ENCODE measurements around the gene TTPAL.

The TTPAL gene

GRCh38 chr20:44475694-44476560 is at the start of gene TTPAL:
TSS of gene TTPAL (plus strand) at chr20:44475874. CDS start at chr20:44480000, 4,126 bp downstream.
- peak within 1 kb of the TSS; percentile 98 for H3K4me3 Mint-ChIP-seq
- no peaks in the 10 kb centered on the region for H3K9me3 Mint-ChIP-seq
- DNase-seq (ENCODE audit: low spot score in 2 of 2) (peak; percentile 83 to 85), ATAC-seq (ENCODE audit: low read depth) (peak; percentile 95)
- H3K27me3 Mint-ChIP-seq: peaks cover 2% of the 10 kb centered on the region
- peaks cover 21% of the 10 kb centered on the region for H3K4me1 Mint-ChIP-seq
- peaks cover 5% of the 10 kb centered on the region for H3K36me3 Mint-ChIP-seq
- H3K27ac Mint-ChIP-seq: peak within 1 kb of the TSS; percentile 99

- Mint-ChIP-seq H3K9me3 (no peaks in the 10 kb centered on the region), H3K4me3 (no peak overlapping the region), H3K4me1 (no peaks in the 10 kb centered on the region), H3K27me3 (peaks cover 11% of the 10 kb centered on the region), H3K36me3 (no peaks in the 10 kb centered on the region), H3K27ac (no peak overlapping the region)
- ATAC-seq (ENCODE audit: low read depth): no peak
- no peak for DNase-seq (ENCODE audit: low spot score in 2 of 2)
These were observed 49.8 kb upstream of the TTPAL start for GRCh38 chr20:44425923-44426322.

DNA sequence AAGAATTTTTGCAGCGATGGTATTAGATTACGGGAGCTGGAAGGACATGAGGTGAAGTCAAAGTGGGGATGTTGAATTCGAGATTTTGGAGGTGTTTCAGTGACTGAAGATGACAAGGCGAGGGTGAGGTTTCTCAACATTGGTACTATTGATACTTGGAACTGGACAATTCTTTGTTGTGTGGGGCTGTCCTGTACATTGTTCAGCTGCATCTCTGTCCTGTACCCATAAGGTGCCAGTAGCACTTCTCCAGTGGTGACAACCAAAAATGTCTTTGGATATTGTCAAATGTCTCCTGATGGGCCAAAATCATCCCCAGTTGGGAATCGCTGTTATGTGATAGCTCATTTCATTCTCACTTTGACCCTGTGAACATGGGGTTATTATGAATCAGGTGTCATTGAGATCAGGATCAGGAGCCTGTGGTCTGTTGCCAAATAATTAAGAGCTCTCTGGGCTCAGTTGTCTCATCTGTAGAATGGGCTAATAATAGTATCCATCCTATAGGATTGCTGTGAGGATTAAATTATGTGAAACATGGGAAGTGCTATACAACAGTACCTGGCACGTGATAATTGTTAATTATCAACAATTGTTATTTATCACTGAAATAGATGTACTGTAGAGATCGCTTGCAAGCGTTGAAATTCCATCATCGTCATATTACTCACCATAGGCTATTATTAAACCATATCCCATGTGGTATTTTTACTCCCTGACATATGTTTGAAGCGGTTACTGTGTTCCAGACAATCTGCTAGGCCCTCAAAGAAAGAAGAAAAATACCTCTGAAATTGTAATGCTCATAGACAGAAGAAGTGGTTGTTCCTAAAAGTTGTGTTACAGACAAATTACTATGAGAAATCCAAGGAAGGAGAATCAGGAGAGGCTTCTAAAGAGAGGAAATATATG is 48.5 kb upstream of the TTPAL start:
- DNase-seq (ENCODE audit: low spot score in 2 of 2) (no peak), ATAC-seq (ENCODE audit: low read depth) (no peak)
- Mint-ChIP-seq H3K4me1 (no peaks in the 10 kb centered on the region), H3K36me3 (no peaks in the 10 kb centered on the region), H3K27me3 (peaks cover 10% of the 10 kb centered on the region), H3K27ac (no peak overlapping the region), H3K4me3 (no peak overlapping the region), H3K9me3 (no peaks in the 10 kb centered on the region)

DNA sequence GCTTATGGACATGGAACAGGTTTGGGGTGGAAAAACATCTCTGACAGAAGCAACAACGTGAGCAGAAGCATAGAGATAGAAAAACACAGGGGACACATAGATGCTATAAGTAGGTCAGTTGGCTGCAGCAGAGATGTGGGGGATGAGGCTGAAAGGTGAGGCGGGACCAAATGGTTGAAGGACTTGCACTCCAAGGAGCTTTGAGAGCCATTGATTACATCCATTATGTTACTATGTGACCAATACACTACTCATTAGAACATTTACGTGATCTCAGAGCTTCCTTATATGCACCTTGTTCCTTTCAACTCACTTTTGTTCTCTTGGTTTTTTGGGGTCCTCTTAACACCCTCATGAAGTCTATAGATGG is 47.9 kb upstream of the TTPAL start:
- H3K27me3 Mint-ChIP-seq: peaks cover 11% of the 10 kb centered on the region
- no peak overlapping the region for H3K4me3 Mint-ChIP-seq
- H3K4me1 Mint-ChIP-seq: no peaks in the 10 kb centered on the region
- H3K9me3 Mint-ChIP-seq: no peaks in the 10 kb centered on the region
- no peaks in the 10 kb centered on the region for H3K36me3 Mint-ChIP-seq
- H3K27ac Mint-ChIP-seq: no peak overlapping the region
- ATAC-seq (ENCODE audit: low read depth): no peak
- no peak for DNase-seq (ENCODE audit: low spot score in 2 of 2)

DNA sequence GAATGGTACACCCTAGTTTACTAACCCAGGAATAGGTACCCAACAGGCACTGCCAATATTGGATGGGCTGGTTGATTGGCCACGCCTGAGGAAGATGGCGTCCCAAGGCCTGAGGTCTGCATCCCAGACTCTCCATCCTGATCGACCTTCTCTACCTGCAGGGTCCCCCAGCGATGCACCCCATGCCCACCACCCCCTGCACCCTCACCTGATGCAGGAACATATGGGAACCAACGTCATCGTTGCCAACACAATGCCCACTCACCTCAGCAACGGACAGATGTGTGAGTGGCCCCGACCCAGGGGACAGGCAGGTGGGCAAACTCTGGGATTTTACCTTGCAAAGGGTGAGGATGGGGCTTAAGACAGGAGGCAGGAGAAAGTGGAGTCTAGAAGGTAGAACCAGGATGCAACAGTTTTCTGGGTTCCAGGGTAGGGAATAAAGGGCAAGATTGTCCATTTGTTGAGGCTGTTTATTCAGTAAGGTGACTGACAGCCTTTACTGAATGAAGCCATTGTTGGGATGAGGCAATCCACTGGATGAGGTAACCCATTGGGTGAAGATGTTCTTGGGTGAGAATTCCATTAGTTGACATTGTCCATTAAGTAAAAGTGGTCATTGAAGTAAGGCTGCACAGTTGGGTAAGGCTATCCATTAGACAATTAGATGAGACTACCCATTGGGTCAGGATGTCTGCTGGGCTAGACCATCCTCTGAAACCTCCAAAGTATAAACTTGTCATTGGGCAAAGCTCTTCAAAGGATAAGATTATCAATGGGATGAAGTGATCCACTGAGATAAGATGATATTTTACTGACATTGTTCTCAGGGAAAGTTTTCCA is 47.3 kb upstream of the TTPAL start:
- no peak for DNase-seq (ENCODE audit: low spot score in 2 of 2)
- H3K27ac Mint-ChIP-seq: no peak overlapping the region
- no peaks in the 10 kb centered on the region for H3K9me3 Mint-ChIP-seq
- H3K4me3 Mint-ChIP-seq: no peak overlapping the region
- no peaks in the 10 kb centered on the region for H3K36me3 Mint-ChIP-seq
- ATAC-seq (ENCODE audit: low read depth): no peak
- no peaks in the 10 kb centered on the region for H3K4me1 Mint-ChIP-seq
- peaks cover 14% of the 10 kb centered on the region for H3K27me3 Mint-ChIP-seq

DNA sequence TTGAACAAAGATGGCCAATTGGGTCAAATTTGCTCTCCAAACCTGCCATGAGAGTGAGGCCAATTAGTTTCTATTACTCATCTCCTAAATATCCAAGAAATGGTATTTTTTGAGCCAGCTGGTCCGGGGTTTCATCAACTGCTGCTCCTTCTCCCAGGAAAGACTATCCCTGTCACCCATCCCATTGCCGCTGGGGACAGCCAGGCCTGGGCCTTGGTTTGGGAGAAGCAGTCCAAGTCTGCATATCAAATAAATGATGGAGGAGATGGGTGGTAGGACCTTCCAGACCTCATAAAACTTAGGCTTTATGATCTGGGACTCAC is 46.7 kb upstream of the TTPAL start:
- no peaks in the 10 kb centered on the region for H3K4me1 Mint-ChIP-seq
- no peak overlapping the region for H3K4me3 Mint-ChIP-seq
- DNase-seq (ENCODE audit: low spot score in 2 of 2): no peak
- peaks cover 14% of the 10 kb centered on the region for H3K27me3 Mint-ChIP-seq
- no peak for ATAC-seq (ENCODE audit: low read depth)
- H3K27ac Mint-ChIP-seq: no peak overlapping the region
- H3K36me3 Mint-ChIP-seq: no peaks in the 10 kb centered on the region
- no peaks in the 10 kb centered on the region for H3K9me3 Mint-ChIP-seq

GRCh38 chr20:44429419-44430269 is 46.0 kb upstream of the TTPAL start:
- ATAC-seq (ENCODE audit: low read depth): no peak
- Mint-ChIP-seq H3K9me3 (no peaks in the 10 kb centered on the region), H3K27me3 (peaks cover 14% of the 10 kb centered on the region), H3K36me3 (no peaks in the 10 kb centered on the region), H3K27ac (no peak overlapping the region), H3K4me1 (no peaks in the 10 kb centered on the region), H3K4me3 (no peak overlapping the region)
- DNase-seq (ENCODE audit: low spot score in 2 of 2): no peak

GRCh38 chr20:44430270-44431065 is 45.2 kb upstream of the TTPAL start:
- Mint-ChIP-seq H3K27ac (no peak overlapping the region), H3K27me3 (peaks cover 14% of the 10 kb centered on the region), H3K36me3 (no peaks in the 10 kb centered on the region), H3K4me3 (no peak overlapping the region), H3K9me3 (no peaks in the 10 kb centered on the region), H3K4me1 (no peaks in the 10 kb centered on the region)
- DNase-seq (ENCODE audit: low spot score in 2 of 2) (no peak), ATAC-seq (ENCODE audit: low read depth) (no peak)

DNA sequence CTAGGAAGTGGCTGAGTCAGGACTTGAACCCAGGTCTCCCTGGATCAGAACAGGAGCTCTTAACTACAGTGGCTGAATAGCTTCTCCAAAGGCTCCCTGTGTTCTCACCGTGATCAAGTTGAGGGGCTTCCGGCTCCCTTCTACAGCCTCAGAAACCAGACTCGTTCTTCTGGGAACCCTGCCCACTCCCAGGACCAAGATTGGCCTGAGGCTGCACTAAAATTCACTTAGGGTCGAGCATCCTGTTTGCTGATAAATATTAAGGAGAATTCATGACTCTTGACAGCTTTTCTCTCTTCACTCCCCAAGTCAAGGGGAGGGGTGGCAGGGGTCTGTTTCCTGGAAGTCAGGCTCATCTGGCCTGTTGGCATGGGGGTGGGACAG is 44.6 kb upstream of the TTPAL start:
- Mint-ChIP-seq H3K27me3 (peaks cover 14% of the 10 kb centered on the region), H3K9me3 (no peaks in the 10 kb centered on the region), H3K4me1 (no peaks in the 10 kb centered on the region), H3K27ac (no peak overlapping the region), H3K4me3 (no peak overlapping the region), H3K36me3 (no peaks in the 10 kb centered on the region)
- ATAC-seq (ENCODE audit: low read depth) (no peak), DNase-seq (ENCODE audit: low spot score in 2 of 2) (no peak)

- no peak overlapping the region for H3K27ac Mint-ChIP-seq
- peaks cover 13% of the 10 kb centered on the region for H3K27me3 Mint-ChIP-seq
- H3K36me3 Mint-ChIP-seq: no peaks in the 10 kb centered on the region
- ATAC-seq (ENCODE audit: low read depth) (no peak), DNase-seq (ENCODE audit: low spot score in 2 of 2) (no peak)
- no peaks in the 10 kb centered on the region for H3K9me3 Mint-ChIP-seq
- H3K4me3 Mint-ChIP-seq: no peak overlapping the region
- no peaks in the 10 kb centered on the region for H3K4me1 Mint-ChIP-seq
These were observed 44.0 kb upstream of the TTPAL start for GRCh38 chr20:44431502-44432234.

GRCh38 chr20:44432618-44433577 is 42.8 kb upstream of the TTPAL start:
- Mint-ChIP-seq H3K9me3 (no peaks in the 10 kb centered on the region), H3K4me3 (no peak overlapping the region), H3K4me1 (no peaks in the 10 kb centered on the region), H3K36me3 (no peaks in the 10 kb centered on the region), H3K27ac (no peak overlapping the region), H3K27me3 (peaks cover 8% of the 10 kb centered on the region)
- no peak for ATAC-seq (ENCODE audit: low read depth)
- DNase-seq (ENCODE audit: low spot score in 2 of 2): no peak

Measured in memory B cell (primary cell).